ENCODE results near the gene CHST6.
A peak's percentile ranks its signal among the peaks of the same experiment; 100 is the strongest.
"Not testable (repeated sequence)": the region's sequence is repeated elsewhere in the genome, so short reads cannot be mapped to it uniquely, and the experiment has no call there.

CHST6 gene

GRCh38 chr16:75432828-75433731 lies 62.2 kb downstream of the CHST6 start, which contains the start of gene CFDP1:
Gene CFDP1 (minus strand): TSS chr16:75433503. CDS start chr16:75433352, 151 bp downstream.
- peak; percentile 95 for DNase-seq

DNA sequence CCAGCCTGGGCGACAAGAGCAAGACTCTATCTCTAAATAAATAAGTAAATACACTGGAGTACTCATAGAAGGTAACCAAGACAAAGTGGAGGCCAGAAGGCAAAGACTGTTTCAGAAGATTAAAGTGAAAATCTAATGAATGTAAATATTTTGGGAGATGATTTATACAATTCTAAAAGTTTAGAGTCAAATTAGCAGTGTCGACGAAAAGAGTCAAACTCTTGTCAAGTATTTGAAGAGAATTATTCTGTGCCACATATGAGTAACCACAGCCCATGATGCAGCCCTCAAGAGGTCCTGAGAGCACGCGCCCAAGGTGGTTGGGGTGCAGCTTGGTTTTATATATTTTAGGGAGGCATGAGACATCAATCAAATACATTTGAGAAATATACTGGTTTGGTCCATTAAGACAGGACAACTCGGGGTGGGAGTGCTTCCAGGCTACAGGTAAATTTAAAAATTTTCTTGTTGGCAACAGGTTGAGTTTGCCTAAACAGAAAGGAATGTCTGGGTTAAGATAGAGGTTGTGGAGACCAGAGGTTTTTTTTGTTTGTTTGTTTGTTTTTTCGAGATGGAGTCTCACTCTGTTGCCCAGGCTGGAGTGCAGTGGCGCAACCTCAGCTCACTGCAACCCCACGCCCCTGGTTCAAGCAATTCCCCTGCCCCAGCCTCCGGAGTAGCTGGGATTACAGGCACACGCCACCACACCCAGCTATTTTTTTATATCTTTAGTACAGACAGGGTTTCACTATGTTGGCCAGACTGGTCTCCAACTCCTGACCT lies 65.4 kb downstream of the CHST6 start:
- DNase-seq: no peak

DNA sequence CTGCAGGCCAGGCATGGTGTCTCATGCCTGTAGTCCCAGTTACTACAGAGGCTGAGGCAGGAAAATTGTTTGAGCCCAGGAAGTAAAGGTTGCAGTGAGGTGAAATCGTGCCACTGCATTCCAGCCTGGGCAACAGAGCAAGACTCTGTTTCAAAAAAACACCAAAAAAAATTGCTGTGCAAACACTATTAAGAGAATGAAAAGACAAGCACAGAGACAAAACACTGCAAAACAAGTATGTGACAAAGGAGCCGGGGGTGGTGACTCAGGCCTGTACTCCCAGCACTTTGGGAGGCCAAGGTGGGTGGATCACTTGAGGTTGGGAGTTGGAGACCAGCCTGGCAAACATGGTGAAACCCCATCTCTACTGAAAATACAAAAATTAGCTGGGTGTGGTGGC lies 68.7 kb downstream of the CHST6 start:
- DNase-seq: not testable (repeated sequence)

DNA sequence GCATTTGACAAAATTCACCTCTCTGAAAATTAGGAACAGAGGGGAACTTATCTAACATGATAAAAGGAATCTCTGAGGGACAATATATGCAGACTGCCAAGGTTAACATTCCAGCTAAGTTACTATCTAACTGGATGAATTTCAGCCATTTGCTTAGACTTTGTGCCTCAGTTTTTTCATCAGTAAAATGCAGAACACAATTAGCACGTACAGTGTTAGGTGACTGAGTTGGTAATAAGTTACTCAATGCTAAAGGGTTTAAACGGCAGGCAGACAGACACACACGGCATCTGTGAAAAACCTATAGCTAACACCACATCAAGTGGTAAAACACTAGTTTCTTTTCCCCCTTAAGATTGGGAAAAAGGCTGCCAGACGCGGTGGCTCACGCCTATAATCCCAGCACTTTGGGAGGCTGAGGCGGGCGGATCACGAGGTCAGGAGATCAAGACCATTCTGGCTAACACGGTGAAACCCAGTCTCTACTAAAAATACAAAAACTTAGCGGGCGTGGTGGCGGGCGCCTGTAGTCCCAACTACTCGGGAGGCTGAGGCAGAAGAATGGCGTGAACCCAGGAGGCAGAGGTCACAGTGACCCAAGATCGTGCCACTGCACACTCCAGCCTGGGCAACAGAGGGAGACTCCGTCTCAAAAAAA lies 71.0 kb downstream of the CHST6 start:
- not testable (repeated sequence) for DNase-seq

GRCh38 chr16:75423723-75424104 lies 71.5 kb downstream of the CHST6 start:
- DNase-seq: no peak
